Sigmoid colon (tissue), 7 donors: ENCODE results near the gene MLIP. TPM values are rescaled to one million over a fixed set of nuclear protein-coding genes. Genes with fewer than 3 reads are reported as not detected.
"Not testable (repeated sequence)": the region's sequence is repeated elsewhere in the genome, so short reads cannot be mapped to it uniquely, and the experiment has no call there.

Experiments
- DNase-seq: peaks from one replicate; pipeline ENCODE4 v3.0.0-alpha.2; 2019
- H3K27ac ChIP-seq, 4 donors: fragments of 200-600 bp; sonication (generic); one replicate each; pipeline ENCODE4 v1.5.1; 2016 to 2019; ENCODE audit warnings: mild to moderate bottlenecking in 1 of 4
- H3K27me3 ChIP-seq, 3 donors: fragments of 200-600 bp; sonication (generic); one replicate each; pipeline ENCODE4 v1.5.1; 2019; ENCODE audit warnings: mild to moderate bottlenecking in 1 of 3
- H3K36me3 ChIP-seq, 4 donors: fragments of 200-600 bp; sonication (generic); one replicate each; pipeline ENCODE4 v1.5.1; 2016 to 2019
- H3K4me1 ChIP-seq, 4 donors: fragments of 200-600 bp; sonication (generic); one replicate each; pipeline ENCODE4 v1.5.1; 2017 to 2019
- H3K4me3 ChIP-seq, 4 donors: fragments of 200-600 bp; sonication (generic); one replicate each; pipeline ENCODE4 v1.5.1; 2017 to 2019; ENCODE audit warnings: mild to moderate bottlenecking in 2 of 4, moderate library complexity in 1 of 4
- H3K9me3 ChIP-seq, 4 donors: fragments of 200-600 bp in 3 of 4; sonication (generic) in 3 of 4; one replicate each; pipeline versions ENCODE4 v1.5.1 to v1.6.1; 2013 to 2019
- EP300 ChIP-seq, 4 donors: sonication (generic); formaldehyde crosslinking; IDR thresholded peaks; one replicate each; pipeline ENCODE4 v1.6.1; 2017; ENCODE audit warnings: antibody characterized with exemption in 4 of 4
- POLR2A ChIP-seq, 2 donors: fragments of 450-650 bp; IDR thresholded peaks; one replicate each; pipeline ENCODE4 v1.6.1; 2016; ENCODE audit warnings: antibody characterized with exemption in 2 of 2, mild to moderate bottlenecking in 2 of 2, moderate library complexity in 2 of 2
- POLR2AphosphoS5 ChIP-seq, 4 donors: sonication (generic); formaldehyde crosslinking; IDR thresholded peaks; one replicate each; pipeline ENCODE4 v1.6.1; 2017; ENCODE audit warnings: antibody characterized with exemption in 4 of 4
- WGBS, 2 donors: extraction: QIAGEN DNeasy Blood & Tissue Kit; methylation state at CpG; one replicate each; pipeline ENCODE4 v1.1.7; 2013; 5-methylcytosine and 5-hydroxymethylcytosine counted together
- intact Hi-C: fragments of 100-400 bp; cut with DNase I; formaldehyde crosslinking; loops from one replicate; pipeline ENCODE4 v1.15.1; 2023
- polyA plus RNA-seq, 3 donors: library from polyadenylated mRNA; stranded (reverse); fragments of 200-250 nt; gene quantifications; one replicate each; pipeline ENCODE4 v1.2.3, GENCODE V29; 2013
- total RNA-seq, 4 donors: library from RNA; depleted of rRNA; stranded (reverse); fragments of >200 nt; gene quantifications; one replicate each; pipeline ENCODE4 v1.1.0, GENCODE V29; 2016
- TF ChIP-seq, protein P1 (sequence below), 4 experiments: fragments of 450-650 bp in 3 of 4; fragments of 200-600 bp in 1 of 4; IDR thresholded peaks; one replicate each; pipeline ENCODE4 v1.5.1; 2016 to 2019; ENCODE audit warnings: antibody characterized with exemption in 4 of 4, mild to moderate bottlenecking in 3 of 4, moderate library complexity in 2 of 4
- donor health status: healthy with polysubstance abuse.
- donor health status: Bipolar disorder and iron deficiency.
- donor health status: healthy.

The MLIP gene
- total and polyA plus RNA-seq, 7 donors: 0.31 to 2.8 (median 1.2) TPM; not detected in 2

GRCh38 chr6:54195637-54196036 lies 84.4 kb downstream of the MLIP start:
- TF ChIP-seq, protein P1, sequence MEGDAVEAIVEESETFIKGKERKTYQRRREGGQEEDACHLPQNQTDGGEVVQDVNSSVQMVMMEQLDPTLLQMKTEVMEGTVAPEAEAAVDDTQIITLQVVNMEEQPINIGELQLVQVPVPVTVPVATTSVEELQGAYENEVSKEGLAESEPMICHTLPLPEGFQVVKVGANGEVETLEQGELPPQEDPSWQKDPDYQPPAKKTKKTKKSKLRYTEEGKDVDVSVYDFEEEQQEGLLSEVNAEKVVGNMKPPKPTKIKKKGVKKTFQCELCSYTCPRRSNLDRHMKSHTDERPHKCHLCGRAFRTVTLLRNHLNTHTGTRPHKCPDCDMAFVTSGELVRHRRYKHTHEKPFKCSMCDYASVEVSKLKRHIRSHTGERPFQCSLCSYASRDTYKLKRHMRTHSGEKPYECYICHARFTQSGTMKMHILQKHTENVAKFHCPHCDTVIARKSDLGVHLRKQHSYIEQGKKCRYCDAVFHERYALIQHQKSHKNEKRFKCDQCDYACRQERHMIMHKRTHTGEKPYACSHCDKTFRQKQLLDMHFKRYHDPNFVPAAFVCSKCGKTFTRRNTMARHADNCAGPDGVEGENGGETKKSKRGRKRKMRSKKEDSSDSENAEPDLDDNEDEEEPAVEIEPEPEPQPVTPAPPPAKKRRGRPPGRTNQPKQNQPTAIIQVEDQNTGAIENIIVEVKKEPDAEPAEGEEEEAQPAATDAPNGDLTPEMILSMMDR (IDR thresholded peaks at IDR 0.05): no peak
- no peak for TF ChIP-seq POLR2AphosphoS5 (IDR thresholded peaks at IDR 0.05)
- no peak for TF ChIP-seq POLR2A (IDR thresholded peaks at IDR 0.05)
- no peak for TF ChIP-seq EP300 (IDR thresholded peaks at IDR 0.05)
- DNase-seq: no peak
- no peaks in the 10 kb centered on the region for H3K36me3 ChIP-seq
- H3K4me3 ChIP-seq: no peak overlapping the region
- WGBS, 2 donors: 86 to 91% methylated on average over 3 of the region's 3 CpGs
- H3K27ac ChIP-seq: no peak overlapping the region
- no peaks in the 10 kb centered on the region for H3K9me3 ChIP-seq
- intact Hi-C loops: no loop called here
- H3K27me3 ChIP-seq: no peaks in the 10 kb centered on the region
- H3K4me1 ChIP-seq: peaks cover 0 to 10% (median 0%) of the 10 kb centered on the region in 4 donors

DNA sequence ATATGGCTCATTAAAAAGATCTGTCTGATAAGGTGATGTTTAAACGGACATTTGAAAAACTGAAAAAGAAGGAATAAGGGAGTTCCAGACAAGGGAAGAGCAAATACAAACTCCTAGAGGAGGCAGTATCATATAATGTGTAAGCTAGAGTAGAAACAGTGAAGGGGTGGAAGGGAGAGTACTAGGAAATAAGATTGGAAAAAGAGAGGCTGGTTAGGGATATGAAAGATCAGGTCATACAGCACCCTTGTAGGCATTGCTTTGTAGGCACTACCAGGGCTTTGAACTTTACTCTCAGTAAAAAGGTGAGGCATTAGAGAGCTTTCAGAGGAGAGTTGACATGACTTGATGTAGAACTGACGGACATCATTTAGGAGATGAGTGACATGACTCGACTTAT lies 85.7 kb downstream of the MLIP start:
- no peaks in the 10 kb centered on the region for H3K27me3 ChIP-seq
- H3K9me3 ChIP-seq: no peaks in the 10 kb centered on the region
- H3K27ac ChIP-seq: no peak overlapping the region
- TF ChIP-seq, protein P1 (IDR thresholded peaks at IDR 0.05): no peak
- TF ChIP-seq POLR2AphosphoS5 (IDR thresholded peaks at IDR 0.05) (no peak), POLR2A (IDR thresholded peaks at IDR 0.05) (no peak), EP300 (IDR thresholded peaks at IDR 0.05) (no peak)
- H3K36me3 ChIP-seq: no peaks in the 10 kb centered on the region
- H3K4me3 ChIP-seq: no peak overlapping the region
- intact Hi-C loops: no loop called here
- DNase-seq: no peak
- H3K4me1 ChIP-seq: peaks cover 0 to 10% (median 0%) of the 10 kb centered on the region in 4 donors
- 64 to 84% methylated on average over 3 of the region's 3 CpGs for WGBS, 2 donors

DNA sequence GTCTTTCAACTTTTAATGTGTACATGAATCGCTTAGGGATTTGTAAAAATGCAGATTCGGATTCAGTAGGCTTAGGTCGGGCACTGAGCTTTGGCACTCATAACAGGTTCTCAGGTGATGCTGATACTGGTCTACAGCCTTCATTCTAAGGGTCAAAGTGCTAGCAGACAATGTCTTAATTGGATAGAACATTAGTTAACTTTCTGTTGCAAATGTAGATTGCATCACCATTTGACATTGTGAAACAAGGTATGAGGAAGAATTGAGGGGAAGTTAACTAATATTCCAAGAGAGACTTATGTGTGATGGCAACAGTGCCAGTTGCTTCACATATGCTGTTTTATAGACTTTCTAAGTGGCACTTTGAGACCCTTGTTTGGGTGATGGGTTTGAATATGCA lies 86.9 kb downstream of the MLIP start:
- TF ChIP-seq EP300 (IDR thresholded peaks at IDR 0.05): no peak
- TF ChIP-seq, protein P1 (IDR thresholded peaks at IDR 0.05): no peak
- TF ChIP-seq POLR2AphosphoS5 (IDR thresholded peaks at IDR 0.05): no peak
- no peak for TF ChIP-seq POLR2A (IDR thresholded peaks at IDR 0.05)
- intact Hi-C loops: no loop called here
- Histone ChIP-seq H3K27ac (no peak overlapping the region), H3K4me3 (no peak overlapping the region), H3K27me3 (no peaks in the 10 kb centered on the region), H3K9me3 (no peaks in the 10 kb centered on the region), H3K36me3 (no peaks in the 10 kb centered on the region), H3K4me1 (peaks cover 0 to 10% (median 0%) of the 10 kb centered on the region in 4 donors)
- 91 to 96% methylated on average over 3 of the region's 3 CpGs for whole genome bisulfite sequencing, 2 donors
- no peak for DNase-seq

DNA sequence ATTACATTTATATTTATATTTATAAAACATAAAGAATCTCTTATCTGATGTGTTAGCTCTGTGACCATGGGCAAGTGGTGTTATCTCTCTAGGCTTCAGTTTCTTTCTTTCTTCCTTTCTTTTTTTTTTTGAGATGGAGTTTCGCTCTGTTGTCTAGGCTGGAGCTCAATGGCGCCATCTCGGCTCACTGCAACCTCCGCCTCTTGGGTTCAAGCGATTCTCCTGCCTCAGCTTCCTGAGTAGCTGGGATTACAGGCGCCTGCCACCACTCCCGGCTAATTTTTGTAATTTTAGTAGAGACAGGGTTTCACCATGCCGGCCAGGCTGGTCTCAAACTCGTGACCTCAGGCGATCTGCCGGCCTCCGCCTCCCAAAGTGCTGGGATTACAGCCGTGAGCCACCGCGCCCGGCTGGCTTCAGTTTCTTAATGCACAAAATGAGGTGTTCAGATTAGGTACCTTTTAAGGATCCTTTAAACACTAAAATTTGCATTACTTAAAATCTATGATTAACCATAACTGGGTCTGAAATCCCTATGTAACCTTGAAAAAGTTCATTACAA lies 92.3 kb downstream of the MLIP start:
- H3K27me3 ChIP-seq, H3K36me3 ChIP-seq, H3K4me3 ChIP-seq, H3K4me1 ChIP-seq, H3K9me3 ChIP-seq, intact Hi-C loops, H3K27ac ChIP-seq, DNase-seq: not testable (repeated sequence)
- 96 to 97% methylated on average over 16 of the region's 16 CpGs for WGBS, 2 donors

GRCh38 chr6:54204921-54205591 lies 93.8 kb downstream of the MLIP start:
- intact Hi-C loops: no loop called here

More at GRCh38 chr6:54204921-54205591, 93.8 kb downstream of the MLIP start:
- no peaks in the 10 kb centered on the region for H3K9me3 ChIP-seq
- no peak overlapping the region for H3K4me3 ChIP-seq
- H3K27me3 ChIP-seq: no peaks in the 10 kb centered on the region
- no peak for DNase-seq
- H3K4me1 ChIP-seq: peaks cover 0 to 4% (median 0%) of the 10 kb centered on the region in 4 donors
- H3K36me3 ChIP-seq: no peaks in the 10 kb centered on the region
- no peak for TF ChIP-seq POLR2A (IDR thresholded peaks at IDR 0.05)
- WGBS, 2 donors: 75 to 85% methylated on average over 2 of the region's 2 CpGs
- no peak overlapping the region for H3K27ac ChIP-seq
